ENCODE data around the gene OR12D1. TPM values are rescaled to one million over a fixed set of nuclear protein-coding genes. Genes with fewer than 3 reads are reported as not detected.

Gene OR12D1
- total RNA-seq, 1 experiment from 2014 or later: not detected

GRCh38 chr6:29456971-29457370 lies 42.2 kb downstream of the OR12D1 start, which contains the start of the genes OR11A1 and OR2H1:
Gene OR11A1, minus strand, starts transcription at chr6:29457071. Its CDS starts 29,430 bp downstream, at chr6:29427641.
Gene OR2H1, plus strand, starts transcription at chr6:29457155. Its CDS starts 4,615 bp downstream, at chr6:29461770.
- DNase-seq (ENCODE audit: low read depth, low spot score): peak; percentile 32
- in situ Hi-C loops (cut with HindIII; ENCODE audit: low pct_unique_long_range_greater_than_20kb, low sequenced_read_pairs): no loop called here

GRCh38 chr6:29461021-29461814 lies 46.5 kb downstream of the OR12D1 start:
- in situ Hi-C loops (cut with HindIII; ENCODE audit: low pct_unique_long_range_greater_than_20kb, low sequenced_read_pairs): no loop called here
- DNase-seq (ENCODE audit: low read depth, low spot score): no peak

- in situ Hi-C loops (cut with HindIII; ENCODE audit: low pct_unique_long_range_greater_than_20kb, low sequenced_read_pairs): no loop called here
- DNase-seq (ENCODE audit: low read depth, low spot score): no peak
These were observed 47.3 kb downstream of the OR12D1 start for GRCh38 chr6:29462022-29462421.

GRCh38 chr6:29465279-29465678 lies 50.6 kb downstream of the OR12D1 start:
- in situ Hi-C loops (cut with HindIII; ENCODE audit: low pct_unique_long_range_greater_than_20kb, low sequenced_read_pairs): no loop called here
- DNase-seq (ENCODE audit: low read depth, low spot score): no peak

GRCh38 chr6:29465801-29466200 lies 51.1 kb downstream of the OR12D1 start:
- in situ Hi-C loops (cut with HindIII; ENCODE audit: low pct_unique_long_range_greater_than_20kb, low sequenced_read_pairs): no loop called here

GRCh38 chr6:29466241-29466640 lies 51.5 kb downstream of the OR12D1 start:
- DNase-seq (ENCODE audit: low read depth, low spot score): no peak
- in situ Hi-C loops (cut with HindIII; ENCODE audit: low pct_unique_long_range_greater_than_20kb, low sequenced_read_pairs): no loop called here

More at GRCh38 chr6:29465801-29466200, 51.1 kb downstream of the OR12D1 start:
- no peak for DNase-seq (ENCODE audit: low read depth, low spot score)

Other genes starting within 250 kb of the OR12D1 start
- not detected in 2 replicates for gene OR2J2, start 244.0 kb upstream of the OR12D1 start, total RNA-seq (2014; rRNA removed; shearing (Covaris generic))
- not detected in 2 replicates for gene OR14J1, start 113.2 kb upstream of the OR12D1 start, total RNA-seq (2014; rRNA removed; shearing (Covaris generic))
- not detected in 2 replicates for gene OR5V1, start 46.1 kb upstream of the OR12D1 start, total RNA-seq (2014; rRNA removed; shearing (Covaris generic))
- gene OR12D3, start 39.6 kb upstream of the OR12D1 start, total RNA-seq (2014; rRNA removed; shearing (Covaris generic)): not detected in 2 replicates
- not detected in 2 replicates for gene OR12D2, start 19.3 kb upstream of the OR12D1 start, total RNA-seq (2014; rRNA removed; shearing (Covaris generic))
- not detected in 2 replicates for gene OR10C1, start 24.4 kb downstream of the OR12D1 start, total RNA-seq (2014; rRNA removed; shearing (Covaris generic))
- not detected in 2 replicates for gene OR11A1, start 42.1 kb downstream of the OR12D1 start, total RNA-seq (2014; rRNA removed; shearing (Covaris generic))
- gene OR2H1, start 42.2 kb downstream of the OR12D1 start, total RNA-seq (2014; rRNA removed; shearing (Covaris generic)): not detected in 2 replicates
- gene MAS1L, start 73.0 kb downstream of the OR12D1 start, total RNA-seq (2014; rRNA removed; shearing (Covaris generic)): not detected in 2 replicates
- gene UBD, start 144.8 kb downstream of the OR12D1 start, total RNA-seq (2014; rRNA removed; shearing (Covaris generic)): not detected in 2 replicates
- not detected in 2 replicates for gene OR2H2, start 170.2 kb downstream of the OR12D1 start, total RNA-seq (2014; rRNA removed; shearing (Covaris generic))
- gene GABBR1, start 218.3 kb downstream of the OR12D1 start, total RNA-seq (2014; rRNA removed; shearing (Covaris generic)): 9.4 and 10.7 TPM in 2 replicates
- gene MOG, start 242.2 kb downstream of the OR12D1 start, total RNA-seq (2014; rRNA removed; shearing (Covaris generic)): not detected in 2 replicates